WTC11 (cell line): ENCODE results near the gene TIMM10B. TPM values are rescaled to one million over a fixed set of nuclear protein-coding genes. Genes with fewer than 3 reads are reported as not detected.

ENCODE experiments used
- ATAC-seq: fragments of 200-7000 bp; cut with Tn5 transposase; 2 replicates; pipeline ENCODE4 v1.10.0; 2021; ENCODE audit warnings: mild to moderate bottlenecking, moderate library complexity
- CTCF ChIA-PET: fragments of 300-600 bp; sonication (Branson Sonifier 250); formaldehyde crosslinking; loops from one replicate; lab custom pipeline; 2021; ENCODE audit warnings: antibody characterized with exemption; lab: Charles Lee
- POLR2A ChIA-PET: fragments of 350-600 bp; sonication (Branson Sonifier 250); formaldehyde crosslinking; loops from one replicate; lab custom pipeline; 2021; ENCODE audit warnings: antibody characterized with exemption; lab: Charles Lee
- DNase-seq: peaks from one replicate; pipeline ENCODE4 v3.0.0; 2021; ENCODE audit warnings: low spot score
- H3K27ac Mint-ChIP-seq: 2 replicates; pipeline ENCODE4 v1.8.0; 2021; ENCODE audit warnings: mixed read lengths
- H3K27me3 Mint-ChIP-seq: 2 replicates; pipeline ENCODE4 v1.8.0; 2021; ENCODE audit warnings: low read depth, mild to moderate bottlenecking, moderate library complexity, mixed read lengths
- H3K36me3 Mint-ChIP-seq: 2 replicates; pipeline ENCODE4 v1.8.0; 2021; ENCODE audit warnings: mixed read lengths
- H3K4me1 Mint-ChIP-seq: 2 replicates; pipeline ENCODE4 v1.8.0; 2022; ENCODE audit warnings: mixed read lengths
- H3K4me3 Mint-ChIP-seq: 2 replicates; pipeline ENCODE4 v1.8.0; 2021; ENCODE audit warnings: mild to moderate bottlenecking, moderate library complexity, mixed read lengths
- H3K9me3 Mint-ChIP-seq: 2 replicates; pipeline ENCODE4 v1.8.0; 2021; ENCODE audit warnings: mixed read lengths
- ATF2 ChIP-seq: sonication (generic); formaldehyde crosslinking; IDR thresholded peaks from 2 replicates; pipeline ENCODE4 v1.8.1; 2022; ENCODE audit warnings: low read depth, missing genetic modification reagents, borderline replicate concordance
- CBFB ChIP-seq: sonication (generic); formaldehyde crosslinking; IDR thresholded peaks from 2 replicates; pipeline ENCODE4 v1.8.1; 2022; ENCODE audit warnings: mild to moderate bottlenecking, low read depth, missing genetic modification reagents
- E2F1 ChIP-seq: sonication (generic); formaldehyde crosslinking; IDR thresholded peaks from 2 replicates; pipeline ENCODE4 v1.8.0; 2022; ENCODE audit warnings: mild to moderate bottlenecking, missing genetic modification reagents
- E2F4 ChIP-seq: sonication (generic); formaldehyde crosslinking; IDR thresholded peaks from 2 replicates; pipeline ENCODE4 v1.8.1; 2022; ENCODE audit warnings: low read depth, mild to moderate bottlenecking, moderate library complexity, missing genetic modification reagents, borderline replicate concordance
- EMX1 ChIP-seq: fragments of 250-450 bp; sonication (Bioruptor Pico); IDR thresholded peaks from 2 replicates; pipeline ENCODE4 v1.8.0; 2021; ENCODE audit warnings: mild to moderate bottlenecking
- FOXP1 ChIP-seq: sonication (generic); formaldehyde crosslinking; IDR thresholded peaks from 2 replicates; pipeline ENCODE4 v1.8.0; 2022; ENCODE audit warnings: missing genetic modification reagents, mild to moderate bottlenecking, moderate library complexity, borderline replicate concordance
- HMGXB4 ChIP-seq: sonication (generic); formaldehyde crosslinking; IDR thresholded peaks from 2 replicates; pipeline ENCODE4 v1.8.1; 2023; ENCODE audit warnings: mild to moderate bottlenecking, moderate library complexity, missing genetic modification reagents
- IRF2 ChIP-seq: sonication (generic); formaldehyde crosslinking; IDR thresholded peaks from 2 replicates; pipeline ENCODE4 v1.8.0; 2022; ENCODE audit warnings: low read depth, missing genetic modification reagents, borderline replicate concordance
- MAX ChIP-seq: sonication (generic); formaldehyde crosslinking; IDR thresholded peaks from 2 replicates; pipeline ENCODE4 v1.8.0; 2022; ENCODE audit warnings: mild to moderate bottlenecking, missing genetic modification reagents
- PREB ChIP-seq: sonication (generic); formaldehyde crosslinking; IDR thresholded peaks from 2 replicates; pipeline ENCODE4 v1.8.1; 2022; ENCODE audit warnings: mild to moderate bottlenecking, missing genetic modification reagents, moderate library complexity, borderline replicate concordance
- SMAD3 ChIP-seq: sonication (generic); formaldehyde crosslinking; IDR thresholded peaks from 2 replicates; pipeline ENCODE4 v1.8.0; 2022; ENCODE audit warnings: missing genetic modification reagents, mild to moderate bottlenecking, borderline replicate concordance
- SMAD4 ChIP-seq: sonication (generic); formaldehyde crosslinking; IDR thresholded peaks from 2 replicates; pipeline ENCODE4 v1.8.0; 2022; ENCODE audit warnings: mild to moderate bottlenecking, missing genetic modification reagents
- TCF7 ChIP-seq: sonication (generic); formaldehyde crosslinking; IDR thresholded peaks from 2 replicates; pipeline ENCODE4 v1.8.0; 2022; ENCODE audit warnings: mild to moderate bottlenecking, low read depth, missing genetic modification reagents, moderate library complexity
- USF1 ChIP-seq: sonication (generic); formaldehyde crosslinking; IDR thresholded peaks from 2 replicates; pipeline ENCODE4 v1.8.0; 2022; ENCODE audit warnings: mild to moderate bottlenecking, missing genetic modification reagents
- ZBTB43 ChIP-seq: sonication (generic); formaldehyde crosslinking; IDR thresholded peaks from 2 replicates; pipeline ENCODE4 v1.8.1; 2023; ENCODE audit warnings: mild to moderate bottlenecking, missing genetic modification reagents
- ZNF121 ChIP-seq: sonication (generic); formaldehyde crosslinking; IDR thresholded peaks from 2 replicates; pipeline ENCODE4 v1.8.0; 2023; ENCODE audit warnings: missing genetic modification reagents
- ZNF416 ChIP-seq: fragments of 250-450 bp; sonication (Bioruptor Pico); IDR thresholded peaks from 2 replicates; pipeline ENCODE4 v1.9.0; 2021; ENCODE audit warnings: mild to moderate bottlenecking, inconsistent platforms
- total RNA-seq: library from RNA; stranded (reverse); gene quantifications from 3 replicates; pipeline ENCODE4 v1.2.3, GENCODE V29; 2021

TIMM10B gene
- total RNA-seq, 1 experiment from 2014 or later: 35.8 TPM

GRCh38 chr11:6459099-6459450, 22.2 kb upstream of the TIMM10B start:
- TF ChIP-seq FOXP1 (CRISPR knock-in tag): no peak
- no peak for TF ChIP-seq ZNF121
- TF ChIP-seq E2F4 (CRISPR knock-in tag): no peak
- TF ChIP-seq E2F1: no peak
- no peak for TF ChIP-seq TCF7 (CRISPR knock-in tag)
- TF ChIP-seq HMGXB4 (CRISPR knock-in tag): no peak
- TF ChIP-seq MAX (CRISPR knock-in tag): no peak
- no peak for TF ChIP-seq USF1
- TF ChIP-seq ZBTB43 (CRISPR knock-in tag): no peak
- TF ChIP-seq CBFB (CRISPR knock-in tag): no peak
- no peak for TF ChIP-seq EMX1 (CRISPR knock-in tag)
- TF ChIP-seq PREB (CRISPR knock-in tag): no peak
- no peak for TF ChIP-seq ZNF416 (CRISPR knock-in tag)
- TF ChIP-seq IRF2 (CRISPR knock-in tag): no peak
- no peak for TF ChIP-seq SMAD3
- TF ChIP-seq SMAD4: no peak
- no peak for TF ChIP-seq ATF2 (CRISPR knock-in tag)
- ChIA-PET CTCF (interaction anchor here (2.1 kb wide), 1 partner anchor 16 kb away, joined by 8 read pairs; no protein-coding TSS in a partner anchor), POLR2A (interaction anchor here (0.6 kb wide), 1 partner anchor 12 kb away, joined by 3 read pairs; no protein-coding TSS in a partner anchor)
- Mint-ChIP-seq H3K27me3 (no peaks in the 10 kb centered on the region), H3K4me3 (no peak overlapping the region), H3K27ac (no peak overlapping the region), H3K4me1 (no peaks in the 10 kb centered on the region), H3K36me3 (peaks cover 8% of the 10 kb centered on the region; the same call in 1 of the 2 replicates), H3K9me3 (no peaks in the 10 kb centered on the region)
- no peak for DNase-seq
- ATAC-seq: no peak
